ENCODE results near the gene GSDME. TPM values are rescaled to one million over a fixed set of nuclear protein-coding genes. Genes with fewer than 3 reads are reported as not detected.
A peak's percentile ranks its signal among the peaks of the same experiment; 100 is the strongest.

GSDME gene
- total RNA-seq, 1 experiment from 2014 or later = 5.5 TPM

GRCh38 chr7:24652251-24652939 lies 104.9 kb downstream of the GSDME start:
- no peaks in the 10 kb centered on the region for H3K23me2 ChIP-seq (ENCODE audit: insufficient read length, low read depth, low read length, poor library complexity, severe bottlenecking)
- H3K14ac ChIP-seq (ENCODE audit: insufficient read depth, low read length) = no peak overlapping the region
- H3K27me3 Mint-ChIP-seq (ENCODE audit: low read depth) = no peaks in the 10 kb centered on the region
- H2BK20ac ChIP-seq (ENCODE audit: low read depth, low read length, poor library complexity, severe bottlenecking) = no peak overlapping the region
- no peak overlapping the region for H4K91ac ChIP-seq (ENCODE audit: insufficient read length, low read depth, low read length)
- no peak overlapping the region for H3K4me2 ChIP-seq (ENCODE audit: insufficient read depth, insufficient read length, low read length)
- peaks cover under 1% of the 10 kb centered on the region for H3K79me1 ChIP-seq (ENCODE audit: insufficient read depth, low read depth, low read length, poor library complexity, severe bottlenecking)
- no peak overlapping the region for H2BK15ac ChIP-seq (ENCODE audit: low read depth, low read length)
- H3K9me3 Mint-ChIP-seq = no peaks in the 10 kb centered on the region
- no peak overlapping the region for H2AFZ ChIP-seq (ENCODE audit: low read length)
- no peak overlapping the region for H2BK12ac ChIP-seq (ENCODE audit: insufficient read length, low read depth, low read length)
- peak overlapping the region in 1 of 3 experiments; percentile 40; a peak in 2 of 7 replicates for H3K27ac Mint-ChIP-seq
- no peak overlapping the region for H3K4me3 Mint-ChIP-seq
- H3K4me1 ChIP-seq (ENCODE audit: insufficient read depth, low read length) = no peaks in the 10 kb centered on the region
- no peak overlapping the region for H3K18ac ChIP-seq (ENCODE audit: insufficient read length, low read depth, low read length)
- no peak overlapping the region for H3K9ac ChIP-seq (ENCODE audit: extremely low read depth, insufficient read length, low read length)
- H3K4me1 Mint-ChIP-seq = peaks cover 0 to 10% of the 10 kb centered on the region in 2 experiments; a peak in 1 of 4 replicates
- no peaks in the 10 kb centered on the region for H3K27me3 ChIP-seq (ENCODE audit: insufficient read depth, low read length)
- DNase-seq = no peak
- no peak overlapping the region for H3K56ac ChIP-seq (ENCODE audit: insufficient read length, low read depth, low read length)
- no peak overlapping the region for H3K4ac ChIP-seq (ENCODE audit: low read depth, low read length)
- peaks cover 5 to 7% (median 5%) of the 10 kb centered on the region in 3 experiments; a peak in 5 of 7 replicates for H3K36me3 Mint-ChIP-seq (ENCODE audit: insufficient read depth in 1 of 3, low read depth in 3 of 3)
- no peak for TF ChIP-seq CTCF (conservative IDR thresholded peaks at IDR 0.05)
- no peak overlapping the region for H3K23ac ChIP-seq (ENCODE audit: insufficient read length, low read depth, low read length)
- no peaks in the 10 kb centered on the region for H3K79me2 ChIP-seq (ENCODE audit: insufficient read depth, low read length)
- no peak overlapping the region for H4K5ac ChIP-seq (ENCODE audit: insufficient read length, low read depth, low read length)
- WGBS (ENCODE audit: extremely low coverage, insufficient read length, low lambda C conversion rate) = no CpG with 5 or more reads among the region's 5 CpGs
- no peak overlapping the region for H2AK5ac ChIP-seq (ENCODE audit: insufficient read length, low read length)
- no peak overlapping the region for H4K8ac ChIP-seq (replicated peaks; ENCODE audit: insufficient read length, low read depth, low read length)
- no peak overlapping the region for H2BK5ac ChIP-seq (ENCODE audit: insufficient read length, low read length)
- no peak overlapping the region for H3K27ac ChIP-seq (ENCODE audit: insufficient read length, low read depth, low read length)
- H2BK120ac ChIP-seq (ENCODE audit: low read depth, low read length, poor library complexity, severe bottlenecking) = no peak overlapping the region
- H4K20me1 ChIP-seq (ENCODE audit: control insufficient read depth, insufficient read depth, insufficient read length) = no peaks in the 10 kb centered on the region
- no peak overlapping the region for H3T11ph ChIP-seq (ENCODE audit: low read length)
- no peaks in the 10 kb centered on the region for H3K9me3 ChIP-seq (ENCODE audit: control insufficient read depth, low read depth, low read length)

Other genes with a start within 250 kb of the GSDME start
- gene PALS2, start 184.0 kb downstream of the GSDME start, total RNA-seq (2021) = 47.4 and 63.1 TPM in 2 replicates
- gene OSBPL3, start 222.7 kb upstream of the GSDME start, total RNA-seq (2021) = 8.5 and 8.6 TPM in 2 replicates

Data from H9 (cell line).